T-helper 17 cell (primary cell): ENCODE data around the gene ARID1B. TPM values are rescaled to one million over a fixed set of nuclear protein-coding genes. Genes with fewer than 3 reads are reported as not detected.

ENCODE experiments used
- ATAC-seq: fragments of 150-1000 bp; cut with Tn5 transposase; 2 replicates; pipeline ENCODE4 v1.10.0; 2021; ENCODE audit warnings: mild to moderate bottlenecking, moderate library complexity
- DNase-seq, 3 donors: peaks; one replicate each; pipeline versions ENCODE4 v3.0.0 to v3.0.0-alpha.2; 2020 to 2021
- H3K9me3 ChIP-seq: one replicate; pipeline ENCODE4 v1.7.0; 2013; ENCODE audit warnings: low read length, mild to moderate bottlenecking; ENCODE audit not compliant: control insufficient read depth, poor library complexity, severe bottlenecking
- H3K27ac Mint-ChIP-seq: one replicate; pipeline ENCODE4 v1.8.0; 2022; ENCODE audit warnings: mild to moderate bottlenecking, moderate library complexity, mixed read lengths
- H3K27me3 Mint-ChIP-seq: one replicate; pipeline ENCODE4 v1.8.0; 2022; ENCODE audit warnings: mixed read lengths
- H3K36me3 Mint-ChIP-seq: one replicate; pipeline ENCODE4 v1.8.0; 2022; ENCODE audit warnings: low read depth, mixed read lengths
- H3K4me1 Mint-ChIP-seq: one replicate; pipeline ENCODE4 v1.8.0; 2022; ENCODE audit warnings: mild to moderate bottlenecking, mixed read lengths
- H3K4me3 Mint-ChIP-seq: one replicate; pipeline ENCODE4 v1.8.0; 2022; ENCODE audit warnings: mild to moderate bottlenecking, moderate library complexity, mixed read lengths
- total RNA-seq, 4 donors: library from RNA in 2 of 4; stranded (reverse) in 2 of 4; gene quantifications; one replicate each; pipeline ENCODE4 v1.2.3 and lab custom pipeline; 2022 to 2026

ARID1B gene
- total RNA-seq, 2 donors from 2014 or later: 149 to 158 TPM

GRCh38 chr6:156790711-156791319 lies 13.6 kb downstream of the ARID1B start:
- no peaks in the 10 kb centered on the region for H3K9me3 ChIP-seq
- ATAC-seq (no peak), DNase-seq (no peak)
- Mint-ChIP-seq H3K36me3 (no peaks in the 10 kb centered on the region), H3K27me3 (no peaks in the 10 kb centered on the region), H3K4me1 (peaks cover 69% of the 10 kb centered on the region), H3K27ac (peak overlapping the region; percentile 84), H3K4me3 (peak overlapping the region; percentile 62)

GRCh38 chr6:156791320-156791850 lies 14.2 kb downstream of the ARID1B start:
- H3K36me3 Mint-ChIP-seq: no peaks in the 10 kb centered on the region
- H3K9me3 ChIP-seq: no peaks in the 10 kb centered on the region
- peaks cover 69% of the 10 kb centered on the region for H3K4me1 Mint-ChIP-seq
- H3K27me3 Mint-ChIP-seq: no peaks in the 10 kb centered on the region
- ATAC-seq (peak; percentile 77), DNase-seq (no peak)
- H3K27ac Mint-ChIP-seq: peak overlapping the region; percentile 84
- peak overlapping the region; percentile 62 for H3K4me3 Mint-ChIP-seq

GRCh38 chr6:156793200-156793599 lies 16.0 kb downstream of the ARID1B start:
- no peaks in the 10 kb centered on the region for H3K27me3 Mint-ChIP-seq
- DNase-seq: no peak
- H3K9me3 ChIP-seq: no peaks in the 10 kb centered on the region
- peak overlapping the region; percentile 98 for H3K27ac Mint-ChIP-seq
- no peak for ATAC-seq
- no peaks in the 10 kb centered on the region for H3K36me3 Mint-ChIP-seq
- peak overlapping the region; percentile 78 for H3K4me3 Mint-ChIP-seq
- peaks cover 74% of the 10 kb centered on the region for H3K4me1 Mint-ChIP-seq

GRCh38 chr6:156794546-156795354 lies 17.6 kb downstream of the ARID1B start:
- DNase-seq: peak in 1 of 3 donors; percentile 45
- H3K4me3 Mint-ChIP-seq: peak overlapping the region; percentile 77
- no peaks in the 10 kb centered on the region for H3K27me3 Mint-ChIP-seq
- H3K36me3 Mint-ChIP-seq: no peaks in the 10 kb centered on the region
- peak; percentile 78 for ATAC-seq
- H3K27ac Mint-ChIP-seq: peak overlapping the region; percentile 98
- H3K4me1 Mint-ChIP-seq: peaks cover 68% of the 10 kb centered on the region
- H3K9me3 ChIP-seq: no peaks in the 10 kb centered on the region

- DNase-seq (no peak), ATAC-seq (no peak)
- H3K27me3 Mint-ChIP-seq: no peaks in the 10 kb centered on the region
- no peaks in the 10 kb centered on the region for H3K9me3 ChIP-seq
- H3K4me3 Mint-ChIP-seq: peak overlapping the region; percentile 33
- peak overlapping the region; percentile 98 for H3K27ac Mint-ChIP-seq
- H3K36me3 Mint-ChIP-seq: no peaks in the 10 kb centered on the region
- H3K4me1 Mint-ChIP-seq: peaks cover 63% of the 10 kb centered on the region
Measured at GRCh38 chr6:156795825-156796224, 18.6 kb downstream of the ARID1B start.

GRCh38 chr6:156796627-156797026 lies 19.4 kb downstream of the ARID1B start:
- peaks cover 59% of the 10 kb centered on the region for H3K4me1 Mint-ChIP-seq
- ATAC-seq: no peak
- H3K27ac Mint-ChIP-seq: peak overlapping the region; percentile 98
- H3K27me3 Mint-ChIP-seq: no peaks in the 10 kb centered on the region
- no peaks in the 10 kb centered on the region for H3K9me3 ChIP-seq
- DNase-seq: no peak
- H3K4me3 Mint-ChIP-seq: no peak overlapping the region
- no peaks in the 10 kb centered on the region for H3K36me3 Mint-ChIP-seq

- no peak overlapping the region for H3K27ac Mint-ChIP-seq
- no peaks in the 10 kb centered on the region for H3K36me3 Mint-ChIP-seq
- ATAC-seq: no peak
- H3K9me3 ChIP-seq: no peaks in the 10 kb centered on the region
- H3K4me3 Mint-ChIP-seq: no peak overlapping the region
- H3K4me1 Mint-ChIP-seq: peaks cover 58% of the 10 kb centered on the region
- DNase-seq: no peak
- no peaks in the 10 kb centered on the region for H3K27me3 Mint-ChIP-seq
Measured at GRCh38 chr6:156797901-156798735, 20.9 kb downstream of the ARID1B start.

- no peak overlapping the region for H3K27ac Mint-ChIP-seq
- H3K4me3 Mint-ChIP-seq: no peak overlapping the region
- H3K9me3 ChIP-seq: no peaks in the 10 kb centered on the region
- no peaks in the 10 kb centered on the region for H3K27me3 Mint-ChIP-seq
- no peaks in the 10 kb centered on the region for H3K36me3 Mint-ChIP-seq
- no peak for ATAC-seq
- peaks cover 51% of the 10 kb centered on the region for H3K4me1 Mint-ChIP-seq
- no peak for DNase-seq
Measured at GRCh38 chr6:156801712-156802111, 24.5 kb downstream of the ARID1B start.

GRCh38 chr6:156803353-156803752 lies 26.2 kb downstream of the ARID1B start:
- H3K27ac Mint-ChIP-seq: peak overlapping the region; percentile 16
- peaks cover 55% of the 10 kb centered on the region for H3K4me1 Mint-ChIP-seq
- no peak overlapping the region for H3K4me3 Mint-ChIP-seq
- no peaks in the 10 kb centered on the region for H3K9me3 ChIP-seq
- no peaks in the 10 kb centered on the region for H3K36me3 Mint-ChIP-seq
- ATAC-seq: no peak
- no peak for DNase-seq
- no peaks in the 10 kb centered on the region for H3K27me3 Mint-ChIP-seq

GRCh38 chr6:156804402-156804801 lies 27.2 kb downstream of the ARID1B start:
- no peak for DNase-seq
- no peak for ATAC-seq
- Mint-ChIP-seq H3K27ac (peak overlapping the region; percentile 76), H3K27me3 (no peaks in the 10 kb centered on the region), H3K36me3 (no peaks in the 10 kb centered on the region), H3K4me1 (peaks cover 56% of the 10 kb centered on the region), H3K4me3 (no peak overlapping the region)
- H3K9me3 ChIP-seq: no peaks in the 10 kb centered on the region

- H3K9me3 ChIP-seq: no peaks in the 10 kb centered on the region
- no peak overlapping the region for H3K27ac Mint-ChIP-seq
- ATAC-seq (no peak), DNase-seq (no peak)
- H3K4me3 Mint-ChIP-seq: no peak overlapping the region
- no peaks in the 10 kb centered on the region for H3K27me3 Mint-ChIP-seq
- H3K4me1 Mint-ChIP-seq: peaks cover 62% of the 10 kb centered on the region
- H3K36me3 Mint-ChIP-seq: no peaks in the 10 kb centered on the region
Measured at GRCh38 chr6:156806155-156806554, 29.0 kb downstream of the ARID1B start.

- H3K4me1 Mint-ChIP-seq: peaks cover 65% of the 10 kb centered on the region
- H3K36me3 Mint-ChIP-seq: no peaks in the 10 kb centered on the region
- DNase-seq (no peak), ATAC-seq (no peak)
- H3K27me3 Mint-ChIP-seq: no peaks in the 10 kb centered on the region
- no peak overlapping the region for H3K4me3 Mint-ChIP-seq
- peak overlapping the region; percentile 37 for H3K27ac Mint-ChIP-seq
- no peaks in the 10 kb centered on the region for H3K9me3 ChIP-seq
Measured at GRCh38 chr6:156807028-156807427, 29.9 kb downstream of the ARID1B start.

- H3K27ac Mint-ChIP-seq: peak overlapping the region; percentile 37
- no peaks in the 10 kb centered on the region for H3K36me3 Mint-ChIP-seq
- H3K27me3 Mint-ChIP-seq: no peaks in the 10 kb centered on the region
- H3K4me3 Mint-ChIP-seq: no peak overlapping the region
- ATAC-seq (no peak), DNase-seq (no peak)
- no peaks in the 10 kb centered on the region for H3K9me3 ChIP-seq
- H3K4me1 Mint-ChIP-seq: peaks cover 66% of the 10 kb centered on the region
Measured at GRCh38 chr6:156807795-156808194, 30.6 kb downstream of the ARID1B start.
